GM18505 (cell line): ENCODE measurements around the gene LY6G6C.

ENCODE experiments used
- ATAC-seq: cut with Tn5 transposase; IDR thresholded peaks from one replicate; pipeline ENCODE4 v1.9.1; 2021; ENCODE audit not compliant: unreplicated experiment
- POLR2A ChIP-seq: IDR thresholded peaks from 4 replicates; pipeline ENCODE4 v1.6.1; 2011; ENCODE audit warnings: borderline replicate concordance; ENCODE audit not compliant: insufficient read depth, insufficient read length; ENCODE audit errors: extremely low read depth

LY6G6C gene

GRCh38 chr6:31737315-31737990 lies 15.9 kb upstream of the LY6G6C start:
- no peak for ATAC-seq
- no peak for TF ChIP-seq POLR2A

GRCh38 chr6:31736768-31737314 lies 15.3 kb upstream of the LY6G6C start:
- no peak for ATAC-seq
- peak; percentile 8 for TF ChIP-seq POLR2A

GRCh38 chr6:31736021-31736767 lies 14.6 kb upstream of the LY6G6C start, which contains the start of gene CLIC1:
TSS of gene CLIC1 (minus strand) at chr6:31736530. CDS start at chr6:31736300, 230 bp downstream.
- no peak for ATAC-seq
- TF ChIP-seq POLR2A, result peak; percentile 88

- ATAC-seq, result no peak
- peak; percentile 40 for TF ChIP-seq POLR2A
Measured at GRCh38 chr6:31734821-31735406, 13.4 kb upstream of the LY6G6C start.

GRCh38 chr6:31734247-31734820 lies 12.8 kb upstream of the LY6G6C start:
- no peak for TF ChIP-seq POLR2A
- no peak for ATAC-seq

GRCh38 chr6:31733734-31734133 lies 12.2 kb upstream of the LY6G6C start:
- no peak for ATAC-seq
- no peak for TF ChIP-seq POLR2A

- TF ChIP-seq POLR2A, result no peak
- no peak for ATAC-seq
Measured at GRCh38 chr6:31732029-31732428, 10.5 kb upstream of the LY6G6C start.

- TF ChIP-seq POLR2A, result no peak
- ATAC-seq, result no peak
Measured at GRCh38 chr6:31730631-31731086, 9.1 kb upstream of the LY6G6C start.

GRCh38 chr6:31729979-31730630 lies 8.6 kb upstream of the LY6G6C start:
- no peak for ATAC-seq

GRCh38 chr6:31729515-31729978 lies 8.0 kb upstream of the LY6G6C start:
- TF ChIP-seq POLR2A, result no peak
- ATAC-seq, result no peak

More at GRCh38 chr6:31729979-31730630, 8.6 kb upstream of the LY6G6C start:
- peak; percentile 50 for TF ChIP-seq POLR2A

GRCh38 chr6:31728767-31729514 lies 7.4 kb upstream of the LY6G6C start, which contains the start of gene DDAH2:
TSS of gene DDAH2 (minus strand) at chr6:31729299. CDS start at chr6:31729161, 138 bp downstream.
- TF ChIP-seq POLR2A, result no peak
- ATAC-seq, result no peak
